H9 (cell line): ENCODE data around the gene TFDP1. TPM values are rescaled to one million over a fixed set of nuclear protein-coding genes. Genes with fewer than 3 reads are reported as not detected.

Source experiments
- DNase-seq: peaks from one replicate; pipeline ENCODE4 v3.0.0-alpha.2; 2017
- H2AFZ ChIP-seq: one replicate; pipeline ENCODE4 v1.6.1; 2013; ENCODE audit warnings: mild to moderate bottlenecking, low read length, control low read depth, moderate library complexity
- H2AK5ac ChIP-seq: 2 replicates; pipeline ENCODE4 v1.6.1; 2013; ENCODE audit warnings: low read length, control low read depth, mixed read lengths; ENCODE audit not compliant: insufficient read length
- H2BK120ac ChIP-seq: one replicate; pipeline ENCODE4 v1.6.1; 2013; ENCODE audit warnings: low read depth, mild to moderate bottlenecking, low read length, control low read depth, inconsistent platforms; ENCODE audit not compliant: poor library complexity, severe bottlenecking
- H2BK12ac ChIP-seq: 2 replicates; pipeline ENCODE4 v1.6.1; 2013; ENCODE audit warnings: low read length, control low read depth, mixed read lengths, low read depth; ENCODE audit not compliant: insufficient read length
- H2BK15ac ChIP-seq: 2 replicates; pipeline ENCODE4 v1.6.1; 2013; ENCODE audit warnings: low read depth, low read length, control low read depth
- H2BK20ac ChIP-seq: one replicate; pipeline ENCODE4 v1.6.1; 2013; ENCODE audit warnings: low read depth, mild to moderate bottlenecking, low read length, control low read depth, inconsistent platforms; ENCODE audit not compliant: poor library complexity, severe bottlenecking
- H2BK5ac ChIP-seq: 2 replicates; pipeline ENCODE4 v1.6.1; 2013; ENCODE audit warnings: low read length, control low read depth, mixed read lengths; ENCODE audit not compliant: insufficient read length
- H3K14ac ChIP-seq: 2 replicates; pipeline ENCODE4 v1.6.1; 2013; ENCODE audit warnings: low read length, control low read depth; ENCODE audit not compliant: insufficient read depth
- H3K18ac ChIP-seq: 2 replicates; pipeline ENCODE4 v1.6.1; 2013; ENCODE audit warnings: low read depth, mild to moderate bottlenecking, mixed read lengths, low read length, control low read depth; ENCODE audit not compliant: insufficient read length
- H3K23ac ChIP-seq: 2 replicates; pipeline ENCODE4 v1.6.1; 2013; ENCODE audit warnings: low read length, control low read depth, mixed read lengths, low read depth; ENCODE audit not compliant: insufficient read length
- H3K23me2 ChIP-seq: 2 replicates; pipeline ENCODE4 v1.6.1; 2013; ENCODE audit warnings: low read depth, mild to moderate bottlenecking, mixed read lengths, low read length, control low read depth; ENCODE audit not compliant: insufficient read length, poor library complexity, severe bottlenecking
- H3K27ac ChIP-seq: 2 replicates; pipeline ENCODE4 v1.5.1; 2013; ENCODE audit warnings: low read length, control low read depth, mixed read lengths, low read depth; ENCODE audit not compliant: insufficient read length
- H3K27me3 ChIP-seq: 2 replicates; pipeline ENCODE4 v1.6.1; 2013; ENCODE audit warnings: low read length, control low read depth, inconsistent platforms; ENCODE audit not compliant: insufficient read depth
- H3K4ac ChIP-seq: 2 replicates; pipeline ENCODE4 v1.6.1; 2013; ENCODE audit warnings: low read depth, mild to moderate bottlenecking, control low read depth, inconsistent platforms, low read length, moderate library complexity
- H3K4me1 ChIP-seq: 2 replicates; pipeline ENCODE4 v1.6.1; 2013; ENCODE audit warnings: low read length, control low read depth, inconsistent platforms; ENCODE audit not compliant: insufficient read depth
- H3K4me2 ChIP-seq: 2 replicates; pipeline ENCODE4 v1.6.1; 2013; ENCODE audit warnings: low read length, control low read depth, mixed read lengths; ENCODE audit not compliant: insufficient read length, insufficient read depth
- H3K56ac ChIP-seq: 2 replicates; pipeline ENCODE4 v1.6.1; 2013; ENCODE audit warnings: low read depth, mild to moderate bottlenecking, mixed read lengths, low read length, control low read depth; ENCODE audit not compliant: insufficient read length
- H3K79me1 ChIP-seq: 2 replicates; pipeline ENCODE4 v1.6.1; 2013; ENCODE audit warnings: low read depth, mild to moderate bottlenecking, moderate library complexity, low read length, control low read depth, inconsistent platforms; ENCODE audit not compliant: insufficient read depth, poor library complexity, severe bottlenecking
- H3K79me2 ChIP-seq: 2 replicates; pipeline ENCODE4 v1.6.1; 2013; ENCODE audit warnings: low read length, control low read depth, inconsistent platforms; ENCODE audit not compliant: insufficient read depth
- H3K9ac ChIP-seq: 2 replicates; pipeline ENCODE4 v1.6.1; 2013; ENCODE audit warnings: low read length, control low read depth, mixed read lengths; ENCODE audit not compliant: insufficient read length; ENCODE audit errors: extremely low read depth
- H3K9me3 ChIP-seq: one replicate; pipeline ENCODE4 v1.6.1; 2013; ENCODE audit warnings: low read depth, low read length, inconsistent platforms; ENCODE audit not compliant: control insufficient read depth
- H3T11ph ChIP-seq: one replicate; pipeline ENCODE4 v1.6.1; 2013; ENCODE audit warnings: mild to moderate bottlenecking, low read length, control low read depth, inconsistent platforms
- H4K20me1 ChIP-seq: one replicate; pipeline ENCODE4 v1.6.1; 2013; ENCODE audit not compliant: control insufficient read depth, insufficient read length, insufficient read depth
- H4K5ac ChIP-seq: 2 replicates; pipeline ENCODE4 v1.6.1; 2013; ENCODE audit warnings: low read depth, mild to moderate bottlenecking, mixed read lengths, low read length, control low read depth; ENCODE audit not compliant: insufficient read length
- H4K8ac ChIP-seq: replicated peaks from 2 replicates; pipeline ENCODE4 v1.6.1; 2013; ENCODE audit warnings: low read length, control low read depth, mixed read lengths, low read depth; ENCODE audit not compliant: insufficient read length
- H4K91ac ChIP-seq: 2 replicates; pipeline ENCODE4 v1.6.1; 2013; ENCODE audit warnings: low read depth, mild to moderate bottlenecking, moderate library complexity, mixed read lengths, low read length, control low read depth; ENCODE audit not compliant: insufficient read length
- H3K27ac Mint-ChIP-seq, 3 experiments: 2 replicates in 2 of 3; 3 replicates in 1 of 3; pipeline ENCODE4 v1.8.0; 2020 to 2021; ENCODE audit warnings: mixed read lengths in 3 of 3, mild to moderate bottlenecking in 1 of 3, moderate library complexity in 1 of 3
- H3K27me3 Mint-ChIP-seq: 2 replicates; pipeline ENCODE4 v1.8.0; 2021; ENCODE audit warnings: low read depth, mild to moderate bottlenecking, moderate library complexity, mixed read lengths
- H3K36me3 Mint-ChIP-seq, 3 experiments: 2 replicates in 2 of 3; 3 replicates in 1 of 3; pipeline ENCODE4 v1.8.0; 2020 to 2021; ENCODE audit warnings: low read depth in 3 of 3, mixed read lengths in 3 of 3; ENCODE audit not compliant: insufficient read depth in 1 of 3
- H3K4me1 Mint-ChIP-seq, 2 experiments: 2 replicates each; pipeline ENCODE4 v1.8.0; 2020; ENCODE audit warnings: mixed read lengths in 2 of 2
- H3K4me3 Mint-ChIP-seq, 2 experiments: 2 replicates in 1 of 2; 3 replicates in 1 of 2; pipeline ENCODE4 v1.8.0; 2020 to 2021; ENCODE audit warnings: mild to moderate bottlenecking in 2 of 2, mixed read lengths in 2 of 2, moderate library complexity in 1 of 2
- H3K9me3 Mint-ChIP-seq, 2 experiments: 2 replicates in 1 of 2; 3 replicates in 1 of 2; pipeline ENCODE4 v1.8.0; 2020; ENCODE audit warnings: mild to moderate bottlenecking in 2 of 2, mixed read lengths in 2 of 2, moderate library complexity in 1 of 2
- WGBS: extraction: QIAGEN DNeasy Blood & Tissue Kit; methylation state at CpG from one replicate; pipeline ENCODE4 v1.1.7; 2013; ENCODE audit warnings: missing lambda C conversion rate, low lambda C conversion rate, mixed read lengths; ENCODE audit not compliant: insufficient read length; ENCODE audit errors: extremely low coverage; 5-methylcytosine and 5-hydroxymethylcytosine counted together
- total RNA-seq: library from RNA; stranded (reverse); gene quantifications from 2 replicates; pipeline ENCODE4 v1.2.1, GENCODE V29; 2021
- TF ChIP-seq, protein P1 (sequence below): fragments of 200-600 bp; sonication (generic); conservative IDR thresholded peaks from 3 replicates; pipeline ENCODE4 v1.8.0; 2021; ENCODE audit warnings: antibody characterized with exemption, mild to moderate bottlenecking

The TFDP1 gene
- total RNA-seq, 1 experiment from 2014 or later = 111 TPM

GRCh38 chr13:113669755-113670341 lies 85.3 kb downstream of the TFDP1 start:
- H3K36me3 Mint-ChIP-seq = no peaks in the 10 kb centered on the region; a peak in 1 of 7 replicates
- Histone ChIP-seq H3K18ac (no peak overlapping the region), H2BK120ac (no peak overlapping the region), H3K23ac (no peak overlapping the region), H3K4me2 (no peak overlapping the region), H3T11ph (no peak overlapping the region), H2BK15ac (no peak overlapping the region), H4K8ac (no peak overlapping the region), H3K27me3 (no peaks in the 10 kb centered on the region), H3K4me1 (no peaks in the 10 kb centered on the region), H3K79me1 (no peaks in the 10 kb centered on the region), H2BK20ac (no peak overlapping the region), H2BK12ac (no peak overlapping the region), H3K23me2 (no peaks in the 10 kb centered on the region), H3K56ac (no peak overlapping the region), H3K27ac (no peak overlapping the region), H3K9ac (no peak overlapping the region), H4K5ac (no peak overlapping the region), H4K91ac (no peak overlapping the region), H2BK5ac (no peak overlapping the region), H3K14ac (no peak overlapping the region; the same call in 1 of the 2 replicates), H2AFZ (no peak overlapping the region), H3K79me2 (no peaks in the 10 kb centered on the region), H2AK5ac (no peak overlapping the region), H4K20me1 (no peaks in the 10 kb centered on the region), H3K9me3 (no peaks in the 10 kb centered on the region), H3K4ac (no peak overlapping the region)
- no peak for DNase-seq
- peaks cover 0 to 6% of the 10 kb centered on the region in 2 experiments; a peak in 2 of 4 replicates for H3K4me1 Mint-ChIP-seq
- H3K4me3 Mint-ChIP-seq = no peak overlapping the region
- TF ChIP-seq, protein P1, sequence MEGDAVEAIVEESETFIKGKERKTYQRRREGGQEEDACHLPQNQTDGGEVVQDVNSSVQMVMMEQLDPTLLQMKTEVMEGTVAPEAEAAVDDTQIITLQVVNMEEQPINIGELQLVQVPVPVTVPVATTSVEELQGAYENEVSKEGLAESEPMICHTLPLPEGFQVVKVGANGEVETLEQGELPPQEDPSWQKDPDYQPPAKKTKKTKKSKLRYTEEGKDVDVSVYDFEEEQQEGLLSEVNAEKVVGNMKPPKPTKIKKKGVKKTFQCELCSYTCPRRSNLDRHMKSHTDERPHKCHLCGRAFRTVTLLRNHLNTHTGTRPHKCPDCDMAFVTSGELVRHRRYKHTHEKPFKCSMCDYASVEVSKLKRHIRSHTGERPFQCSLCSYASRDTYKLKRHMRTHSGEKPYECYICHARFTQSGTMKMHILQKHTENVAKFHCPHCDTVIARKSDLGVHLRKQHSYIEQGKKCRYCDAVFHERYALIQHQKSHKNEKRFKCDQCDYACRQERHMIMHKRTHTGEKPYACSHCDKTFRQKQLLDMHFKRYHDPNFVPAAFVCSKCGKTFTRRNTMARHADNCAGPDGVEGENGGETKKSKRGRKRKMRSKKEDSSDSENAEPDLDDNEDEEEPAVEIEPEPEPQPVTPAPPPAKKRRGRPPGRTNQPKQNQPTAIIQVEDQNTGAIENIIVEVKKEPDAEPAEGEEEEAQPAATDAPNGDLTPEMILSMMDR = no peak
- H3K9me3 Mint-ChIP-seq = no peaks in the 10 kb centered on the region
- H3K27ac Mint-ChIP-seq = peak overlapping the region in 1 of 3 experiments; percentile 70; a peak in 3 of 7 replicates
- H3K27me3 Mint-ChIP-seq = no peaks in the 10 kb centered on the region
- no CpG with 5 or more reads among the region's 21 CpGs for WGBS
